ENCODE data around the gene WWOX.

Gene WWOX

DNA sequence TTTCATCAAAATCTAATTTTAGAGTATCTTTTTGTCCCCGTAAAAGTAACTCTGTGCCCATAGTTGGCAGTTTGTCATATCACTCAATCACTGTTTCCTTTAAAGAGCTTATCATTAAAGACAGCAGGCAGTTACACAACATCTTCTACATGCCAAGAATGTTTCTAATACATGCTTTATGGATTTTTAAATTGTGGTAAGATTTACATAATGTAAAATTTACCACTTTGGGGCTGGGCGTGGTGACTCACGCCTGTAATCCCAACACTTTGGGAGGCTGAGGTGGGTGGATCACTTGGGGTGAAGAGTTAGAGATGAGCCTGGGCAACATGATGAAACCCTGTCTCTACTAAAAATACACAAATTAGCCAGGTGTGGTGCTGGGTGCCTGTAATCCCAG, 687.2 kb downstream of the WWOX start:
- H3K4me3 ChIP-seq (ENCODE audit: low read depth, low read length) = no peak overlapping the region
- DNase-seq (ENCODE audit: low read depth) = no peak
- TF ChIP-seq, protein P1, sequence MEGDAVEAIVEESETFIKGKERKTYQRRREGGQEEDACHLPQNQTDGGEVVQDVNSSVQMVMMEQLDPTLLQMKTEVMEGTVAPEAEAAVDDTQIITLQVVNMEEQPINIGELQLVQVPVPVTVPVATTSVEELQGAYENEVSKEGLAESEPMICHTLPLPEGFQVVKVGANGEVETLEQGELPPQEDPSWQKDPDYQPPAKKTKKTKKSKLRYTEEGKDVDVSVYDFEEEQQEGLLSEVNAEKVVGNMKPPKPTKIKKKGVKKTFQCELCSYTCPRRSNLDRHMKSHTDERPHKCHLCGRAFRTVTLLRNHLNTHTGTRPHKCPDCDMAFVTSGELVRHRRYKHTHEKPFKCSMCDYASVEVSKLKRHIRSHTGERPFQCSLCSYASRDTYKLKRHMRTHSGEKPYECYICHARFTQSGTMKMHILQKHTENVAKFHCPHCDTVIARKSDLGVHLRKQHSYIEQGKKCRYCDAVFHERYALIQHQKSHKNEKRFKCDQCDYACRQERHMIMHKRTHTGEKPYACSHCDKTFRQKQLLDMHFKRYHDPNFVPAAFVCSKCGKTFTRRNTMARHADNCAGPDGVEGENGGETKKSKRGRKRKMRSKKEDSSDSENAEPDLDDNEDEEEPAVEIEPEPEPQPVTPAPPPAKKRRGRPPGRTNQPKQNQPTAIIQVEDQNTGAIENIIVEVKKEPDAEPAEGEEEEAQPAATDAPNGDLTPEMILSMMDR (IDR thresholded peaks at IDR 0.05; ENCODE audit: control insufficient read depth, extremely low read depth, insufficient read depth) = no peak

DNA sequence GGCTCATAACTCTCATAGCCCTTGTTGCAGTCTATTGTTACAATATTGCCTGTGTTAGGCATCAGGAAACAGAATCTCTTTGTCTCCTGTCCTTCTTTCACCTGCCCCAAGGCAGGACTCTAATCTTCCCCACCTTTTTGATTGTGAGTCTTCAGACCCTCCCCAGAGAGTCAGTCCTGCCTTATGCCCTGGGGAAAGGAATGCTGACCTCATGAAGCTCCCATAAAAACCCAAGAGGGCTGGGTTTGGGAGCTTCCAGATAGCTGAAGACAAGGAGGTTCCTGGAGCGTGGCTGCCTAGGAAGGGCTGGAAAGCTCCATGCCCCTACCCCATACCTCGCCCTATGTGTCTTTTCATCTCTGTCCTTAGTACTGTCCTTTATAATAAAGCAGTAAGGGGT, 688.8 kb downstream of the WWOX start:
- TF ChIP-seq, protein P1 (IDR thresholded peaks at IDR 0.05; ENCODE audit: control insufficient read depth, extremely low read depth, insufficient read depth) = no peak
- DNase-seq (ENCODE audit: low read depth) = no peak

DNA sequence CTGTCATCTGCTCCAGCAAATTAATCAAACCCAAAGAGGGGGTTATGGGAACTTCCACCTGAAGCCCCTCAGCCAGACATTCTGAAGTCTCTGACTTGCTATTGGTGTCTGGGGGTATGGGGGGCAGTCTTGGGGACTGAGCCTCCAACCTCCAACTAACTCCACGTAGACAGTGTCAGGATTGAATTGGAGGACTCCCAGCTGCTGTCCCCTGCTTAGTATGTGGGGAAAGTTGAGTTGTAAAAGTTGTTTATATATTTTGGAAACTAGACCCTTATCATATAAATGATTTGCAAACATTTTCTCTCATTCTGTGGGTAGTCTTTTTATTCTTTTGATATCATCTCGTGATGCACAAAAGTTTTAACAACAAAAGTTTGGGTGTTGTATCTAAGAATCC, 689.2 kb downstream of the WWOX start:
- TF ChIP-seq, protein P1 (IDR thresholded peaks at IDR 0.05; ENCODE audit: control insufficient read depth, extremely low read depth, insufficient read depth) = no peak
- no peak overlapping the region for H3K4me3 ChIP-seq (ENCODE audit: low read depth, low read length)
- no peak for DNase-seq (ENCODE audit: low read depth)

More for the DNA sequence above, 688.8 kb downstream of the WWOX start:
- no peak overlapping the region for H3K4me3 ChIP-seq (ENCODE audit: low read depth, low read length)

DNA sequence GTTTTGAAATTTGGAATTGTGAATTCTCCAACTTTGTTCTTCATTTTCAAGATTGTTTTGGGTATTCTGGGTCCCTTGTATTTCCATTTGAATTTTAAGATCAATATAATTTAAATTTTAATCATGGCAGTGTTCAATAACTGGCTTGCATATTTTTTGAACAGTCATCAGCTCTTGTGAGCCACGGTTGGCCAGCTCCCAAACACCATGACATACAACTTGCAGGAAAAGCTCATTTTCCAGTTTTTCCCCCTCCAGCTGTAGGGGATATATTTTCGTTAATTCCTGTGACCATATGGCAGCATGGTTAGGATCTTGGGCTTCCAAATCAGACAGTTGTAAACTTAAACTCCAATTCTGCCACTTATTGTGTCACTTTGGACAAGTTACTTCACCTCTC, 690.1 kb downstream of the WWOX start:
- DNase-seq (ENCODE audit: low read depth) = no peak
- H3K4me3 ChIP-seq (ENCODE audit: low read depth, low read length) = no peak overlapping the region
- TF ChIP-seq, protein P1 (IDR thresholded peaks at IDR 0.05; ENCODE audit: control insufficient read depth, extremely low read depth, insufficient read depth) = no peak

DNA sequence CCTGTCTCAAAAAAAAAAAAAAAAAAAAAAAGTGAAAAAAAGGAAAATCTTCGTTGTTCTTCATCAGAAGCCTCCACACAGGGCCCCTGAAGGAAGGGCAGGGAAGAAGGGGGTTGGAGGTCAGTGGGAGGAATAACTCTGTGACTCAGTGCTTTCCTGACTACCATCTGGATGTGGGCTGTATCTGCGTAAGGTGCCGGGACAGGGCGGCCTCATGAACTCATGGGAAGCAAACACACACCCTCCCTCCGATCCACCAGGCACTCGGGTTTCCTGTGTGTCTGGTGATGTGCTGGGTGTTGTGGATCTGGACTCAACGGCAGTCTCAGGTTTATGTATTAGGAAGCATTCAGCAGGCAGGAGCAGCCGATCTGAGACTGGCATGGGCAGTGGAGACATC, 691.6 kb downstream of the WWOX start:
- DNase-seq (ENCODE audit: low read depth) = no peak
- H3K4me3 ChIP-seq (ENCODE audit: low read depth, low read length) = no peak overlapping the region
- TF ChIP-seq, protein P1 (IDR thresholded peaks at IDR 0.05; ENCODE audit: control insufficient read depth, extremely low read depth, insufficient read depth) = no peak

DNA sequence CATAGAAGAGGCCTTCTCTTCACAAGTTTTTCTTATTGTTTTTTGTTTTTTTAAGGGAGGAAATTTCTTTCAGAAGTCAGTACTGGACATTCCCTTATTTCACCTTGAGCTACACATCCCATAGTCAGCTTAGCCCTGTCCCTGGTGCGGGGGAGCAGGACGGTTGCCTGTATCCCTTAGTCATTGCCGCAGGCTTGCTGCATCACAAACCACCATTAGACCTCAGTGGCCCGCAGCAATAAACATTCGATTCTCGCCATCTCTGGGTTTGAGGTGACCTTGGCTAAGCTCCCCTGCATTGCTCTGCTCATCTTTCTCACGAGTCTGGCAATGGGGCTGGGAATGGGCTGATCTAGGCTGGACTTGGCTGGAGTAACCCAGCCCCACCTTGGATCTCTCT, 692.5 kb downstream of the WWOX start:
- TF ChIP-seq, protein P1 (IDR thresholded peaks at IDR 0.05; ENCODE audit: control insufficient read depth, extremely low read depth, insufficient read depth) = no peak
- no peak for DNase-seq (ENCODE audit: low read depth)
- H3K4me3 ChIP-seq (ENCODE audit: low read depth, low read length) = no peak overlapping the region

DNA sequence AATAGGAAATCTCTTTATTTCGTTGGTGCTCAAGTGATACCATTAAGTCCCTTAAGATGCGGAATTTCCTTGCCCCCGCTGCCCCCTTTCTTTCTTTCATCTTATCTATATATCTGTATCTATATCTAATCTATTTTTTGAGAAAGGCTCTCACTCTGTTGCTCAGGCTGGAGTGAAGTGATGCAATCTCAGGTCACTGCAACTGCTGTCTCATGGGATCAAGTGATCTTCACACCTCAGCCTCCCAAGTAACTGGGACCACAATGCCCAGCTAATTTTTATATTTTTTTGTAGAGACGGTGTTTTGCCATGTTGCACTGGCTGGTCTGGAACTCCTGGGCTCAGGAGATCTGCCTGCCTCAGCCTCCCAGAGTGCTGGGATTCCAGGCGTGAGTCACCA, 693.5 kb downstream of the WWOX start:
- DNase-seq (ENCODE audit: low read depth) = no peak
- no peak overlapping the region for H3K4me3 ChIP-seq (ENCODE audit: low read depth, low read length)
- TF ChIP-seq, protein P1 (IDR thresholded peaks at IDR 0.05; ENCODE audit: control insufficient read depth, extremely low read depth, insufficient read depth) = no peak

Data from LNCaP clone FGC (cell line).